22Rv1 (cell line): ENCODE data around the gene YWHAB.

ENCODE experiments used
- H3K27ac ChIP-seq: fragments of 450-650 bp; 2 replicates; pipeline ENCODE4 v1.5.1; 2017
- ZFX ChIP-seq: fragments of 450-650 bp; IDR thresholded peaks from 2 replicates; pipeline ENCODE4 v1.6.1; 2017; ENCODE audit warnings: antibody characterized with exemption, borderline replicate concordance
- TF ChIP-seq, protein P1 (sequence below): fragments of 450-650 bp; IDR thresholded peaks from 2 replicates; pipeline ENCODE4 v1.5.1; 2017; ENCODE audit warnings: mild to moderate bottlenecking

Gene YWHAB

DNA sequence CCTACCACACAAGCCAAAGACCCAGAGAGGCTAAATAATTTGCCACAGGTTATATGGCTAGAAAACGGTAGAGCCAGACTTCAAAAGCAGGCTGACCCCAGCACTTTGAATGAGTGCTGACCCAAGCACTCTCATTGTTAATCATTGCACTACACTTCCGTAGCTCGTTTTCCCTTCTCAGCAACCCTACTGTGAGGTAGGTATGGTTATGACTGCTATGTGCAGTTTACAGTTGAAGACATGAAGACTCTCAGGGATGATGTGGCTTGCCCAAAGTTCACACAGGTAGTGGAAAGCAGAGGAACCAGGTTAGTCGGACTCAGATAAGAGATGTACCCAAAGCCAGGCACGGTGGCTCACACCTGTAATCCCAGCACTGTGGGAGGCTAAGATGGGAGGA is 41.6 kb upstream of the YWHAB start:
- TF ChIP-seq, protein P1, sequence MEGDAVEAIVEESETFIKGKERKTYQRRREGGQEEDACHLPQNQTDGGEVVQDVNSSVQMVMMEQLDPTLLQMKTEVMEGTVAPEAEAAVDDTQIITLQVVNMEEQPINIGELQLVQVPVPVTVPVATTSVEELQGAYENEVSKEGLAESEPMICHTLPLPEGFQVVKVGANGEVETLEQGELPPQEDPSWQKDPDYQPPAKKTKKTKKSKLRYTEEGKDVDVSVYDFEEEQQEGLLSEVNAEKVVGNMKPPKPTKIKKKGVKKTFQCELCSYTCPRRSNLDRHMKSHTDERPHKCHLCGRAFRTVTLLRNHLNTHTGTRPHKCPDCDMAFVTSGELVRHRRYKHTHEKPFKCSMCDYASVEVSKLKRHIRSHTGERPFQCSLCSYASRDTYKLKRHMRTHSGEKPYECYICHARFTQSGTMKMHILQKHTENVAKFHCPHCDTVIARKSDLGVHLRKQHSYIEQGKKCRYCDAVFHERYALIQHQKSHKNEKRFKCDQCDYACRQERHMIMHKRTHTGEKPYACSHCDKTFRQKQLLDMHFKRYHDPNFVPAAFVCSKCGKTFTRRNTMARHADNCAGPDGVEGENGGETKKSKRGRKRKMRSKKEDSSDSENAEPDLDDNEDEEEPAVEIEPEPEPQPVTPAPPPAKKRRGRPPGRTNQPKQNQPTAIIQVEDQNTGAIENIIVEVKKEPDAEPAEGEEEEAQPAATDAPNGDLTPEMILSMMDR, result no peak
- no peak for TF ChIP-seq ZFX
- no peak overlapping the region for H3K27ac ChIP-seq

DNA sequence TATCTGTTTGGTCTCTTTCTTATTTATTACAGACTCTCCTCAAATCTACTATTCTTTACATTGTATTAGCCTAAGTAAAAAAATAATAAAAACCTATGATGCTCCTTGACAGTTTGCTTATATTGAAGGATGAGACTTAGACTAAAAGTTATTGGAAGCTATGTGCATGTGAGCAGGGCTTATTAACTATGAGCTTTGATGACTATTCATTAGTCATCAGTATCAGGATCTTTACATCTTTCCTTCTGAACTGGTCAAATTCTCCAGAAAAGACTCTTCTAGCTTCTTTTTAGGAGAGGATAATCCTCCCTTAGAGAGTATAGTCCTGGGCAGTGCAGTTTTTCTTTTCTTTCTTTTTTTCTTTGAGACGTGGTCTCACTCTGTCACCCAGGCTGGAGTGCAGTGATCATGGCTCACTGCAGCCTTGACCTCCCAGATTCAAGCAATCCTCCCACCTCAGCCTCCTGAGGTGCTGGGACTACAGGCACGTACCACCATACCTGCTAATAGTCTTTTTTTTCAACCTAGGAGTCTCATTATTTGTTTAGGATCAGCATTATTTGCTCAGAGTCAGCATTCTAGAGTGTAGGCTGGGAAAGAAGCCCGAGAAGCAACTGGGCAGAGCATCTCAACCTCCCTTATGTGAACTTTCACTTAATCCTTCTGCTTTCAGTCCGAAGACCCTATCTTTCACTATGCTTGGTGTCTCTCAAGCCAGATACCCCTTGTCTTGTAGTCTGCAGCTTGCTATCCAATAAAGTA is 37.1 kb upstream of the YWHAB start:
- TF ChIP-seq, protein P1, result no peak
- no peak for TF ChIP-seq ZFX
- no peak overlapping the region for H3K27ac ChIP-seq

DNA sequence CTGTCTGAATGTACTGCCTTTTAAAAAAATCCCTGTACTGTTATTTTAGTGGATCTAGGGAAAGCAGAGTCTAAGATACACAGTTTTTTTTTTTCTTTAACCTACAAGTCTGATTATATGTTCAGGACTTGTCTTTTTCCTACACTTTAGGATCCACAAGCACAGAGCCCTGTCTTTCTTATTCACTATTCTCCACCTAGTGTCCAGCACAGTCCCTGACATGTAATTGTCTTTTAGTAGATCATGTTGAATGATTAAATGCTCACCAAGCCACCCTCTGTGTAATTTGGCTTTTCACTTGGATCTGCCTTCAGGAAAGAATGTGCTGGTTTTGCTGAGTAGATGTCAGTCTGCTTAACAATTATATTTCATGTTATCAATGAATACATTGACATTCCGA is 35.8 kb upstream of the YWHAB start:
- no peak overlapping the region for H3K27ac ChIP-seq
- TF ChIP-seq, protein P1, result no peak
- TF ChIP-seq ZFX, result no peak

DNA sequence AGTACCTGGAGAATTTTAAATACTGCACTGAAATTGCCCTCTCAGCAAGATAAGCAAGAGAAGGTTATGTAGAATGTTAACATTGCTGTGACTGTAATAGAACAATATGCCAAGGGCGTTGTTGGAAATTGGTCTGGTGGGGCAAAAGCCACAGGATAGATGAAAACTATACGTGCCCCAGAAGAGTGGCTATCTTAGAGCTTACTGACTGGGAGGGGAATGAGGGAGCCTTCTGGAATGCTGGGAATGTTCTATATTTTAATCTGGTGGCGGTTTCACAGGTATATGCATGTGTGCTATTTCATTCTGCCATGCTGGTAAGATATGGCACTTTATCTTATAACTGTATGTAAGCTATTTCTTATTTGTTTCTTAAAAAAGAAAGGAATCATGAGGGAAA is 35.2 kb upstream of the YWHAB start:
- no peak for TF ChIP-seq ZFX
- TF ChIP-seq, protein P1, result no peak
- H3K27ac ChIP-seq, result no peak overlapping the region

DNA sequence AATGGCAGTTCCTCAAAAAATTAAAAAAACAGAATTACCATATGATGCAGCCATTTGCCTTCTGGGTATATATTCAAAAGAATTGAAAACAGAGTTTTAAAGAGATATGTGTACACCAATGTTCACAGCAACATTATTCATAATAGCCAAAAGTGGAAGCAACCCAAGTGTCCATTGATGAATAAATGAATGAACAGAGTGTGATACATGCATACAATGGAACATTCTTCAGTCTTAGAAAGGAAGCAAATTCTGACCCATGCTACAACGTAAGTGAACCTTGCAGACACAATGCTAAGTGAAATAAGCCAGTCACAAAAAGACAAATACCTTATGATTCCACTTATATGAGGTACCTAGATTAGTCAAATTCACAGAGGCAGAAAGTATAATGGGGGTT is 34.7 kb upstream of the YWHAB start:
- TF ChIP-seq, protein P1, result no peak
- TF ChIP-seq ZFX, result no peak
- H3K27ac ChIP-seq, result no peak overlapping the region

DNA sequence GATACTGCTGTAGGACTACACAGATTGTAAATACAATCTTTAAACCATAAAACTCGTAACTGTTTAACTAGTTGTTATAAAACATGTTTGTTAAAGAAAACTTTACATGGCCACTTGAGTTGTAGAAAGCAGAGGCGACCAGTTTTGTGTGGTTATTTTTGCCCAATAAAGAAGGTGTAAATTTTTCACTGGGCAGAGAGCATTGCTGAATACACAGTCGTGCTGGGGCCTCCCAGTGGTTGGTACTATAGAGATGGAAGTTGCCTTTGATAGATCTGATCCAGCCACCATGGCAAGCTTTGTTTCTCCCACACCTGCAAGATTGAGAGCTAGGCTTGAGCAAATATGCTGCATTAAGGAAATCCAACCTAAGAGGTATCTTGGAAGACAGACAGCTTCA is 34.0 kb upstream of the YWHAB start:
- TF ChIP-seq, protein P1, result no peak
- no peak for TF ChIP-seq ZFX
- no peak overlapping the region for H3K27ac ChIP-seq

DNA sequence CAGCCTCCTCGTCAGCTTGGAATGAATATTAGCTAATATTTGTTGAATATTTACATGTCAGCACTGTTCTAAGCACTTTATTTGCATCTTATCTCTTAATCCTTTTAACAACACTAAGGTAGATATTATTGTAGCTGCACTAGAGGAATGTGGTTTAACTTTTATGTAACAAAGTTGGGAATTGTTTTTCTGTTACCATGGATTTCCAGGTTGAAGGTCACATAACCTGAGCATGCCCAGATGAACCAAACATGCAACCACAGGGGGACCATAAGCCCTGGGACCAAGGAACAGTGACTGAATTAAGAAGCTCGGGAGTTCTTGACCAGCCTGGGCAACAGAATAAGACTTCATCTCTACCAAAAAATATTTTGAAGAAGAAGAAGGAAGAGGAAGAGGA is 29.1 kb upstream of the YWHAB start:
- H3K27ac ChIP-seq, result no peak overlapping the region
- no peak for TF ChIP-seq ZFX
- TF ChIP-seq, protein P1, result no peak
